Testis (tissue), 3 donors: ENCODE data around the gene USE1. TPM values are rescaled to one million over a fixed set of nuclear protein-coding genes. Genes with fewer than 3 reads are reported as not detected.

Experiments
- DNase-seq: peaks from one replicate; pipeline ENCODE4 v3.0.0-alpha.2; 2019
- H3K27ac ChIP-seq, 2 donors: fragments of 200-600 bp; sonication (generic); one replicate each; pipeline ENCODE4 v1.5.1; 2019
- H3K27me3 ChIP-seq: fragments of 200-600 bp; sonication (generic); one replicate; pipeline ENCODE4 v1.5.1; 2019
- H3K36me3 ChIP-seq: fragments of 200-600 bp; sonication (generic); one replicate; pipeline ENCODE4 v1.5.1; 2017; ENCODE audit warnings: low read depth; ENCODE audit errors: missing control alignments
- H3K4me1 ChIP-seq: fragments of 200-600 bp; sonication (generic); one replicate; pipeline ENCODE4 v1.5.1; 2019
- H3K4me3 ChIP-seq, 2 donors: fragments of 200-600 bp; sonication (generic); one replicate each; pipeline ENCODE4 v1.5.1; 2017 to 2019
- H3K9me3 ChIP-seq: fragments of 200-600 bp; sonication (generic); one replicate; pipeline ENCODE4 v1.5.1; 2017
- POLR2A ChIP-seq: fragments of 450-650 bp; IDR thresholded peaks from one replicate; pipeline ENCODE4 v1.6.1; 2017; ENCODE audit warnings: antibody characterized with exemption, mild to moderate bottlenecking, moderate library complexity
- WGBS, 2 donors: methylation state at CpG; one replicate each; pipeline ENCODE4 v1.1.5; 2018; 5-methylcytosine and 5-hydroxymethylcytosine counted together
- intact Hi-C: fragments of 100-400 bp; cut with DNase I; formaldehyde crosslinking; loops from one replicate; pipeline ENCODE4 v1.15.1; 2023; ENCODE audit warnings: low total_unique reads
- polyA plus RNA-seq: library from polyadenylated mRNA; stranded (reverse); fragments of 350-450 nt; fragmentation: Illumina TruSeq; extraction: RNeasy Lipid Tissue Mini Kit (QIAGEN cat#74804); gene quantifications from one replicate; pipeline ENCODE4 v1.2.3, GENCODE V29; 2014; ENCODE audit warnings: low read depth, low replicate concordance; ENCODE audit not compliant: insufficient read depth
- total RNA-seq, 2 donors: library from RNA; depleted of rRNA; stranded (reverse); fragments of >200 nt; gene quantifications; one replicate each; pipeline ENCODE4 v1.2.3, GENCODE V29; 2016
- TF ChIP-seq, protein P1 (sequence below), 3 experiments: fragments of 450-650 bp in 2 of 3; fragments of 200-600 bp in 1 of 3; sonication (generic) in 1 of 3; IDR thresholded peaks; one replicate each; pipeline ENCODE4 v1.5.1; 2016 to 2019; ENCODE audit warnings: antibody characterized with exemption in 3 of 3, mild to moderate bottlenecking in 2 of 3, moderate library complexity in 1 of 3

USE1 gene
- total and polyA plus RNA-seq, 3 donors from 2014 or later: 15.8 to 33.3 (median 23.8) TPM

DNA sequence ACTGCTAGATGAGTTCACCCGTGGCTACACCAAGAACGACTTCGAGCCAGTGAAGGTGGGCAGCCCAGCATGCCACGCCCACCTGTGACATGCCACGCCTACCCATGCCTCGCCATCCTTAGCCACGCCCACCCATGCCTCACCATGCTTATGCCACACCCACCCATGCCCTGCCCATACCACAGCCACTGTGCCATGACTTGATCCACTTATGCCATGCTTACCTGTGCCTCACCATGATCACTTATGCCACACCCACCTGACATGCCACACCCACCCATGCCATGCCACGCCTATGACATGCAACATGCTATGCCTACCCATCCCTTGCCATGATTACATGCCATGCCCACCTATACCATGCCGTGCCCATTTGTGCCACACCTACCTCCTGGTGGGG lies 12.9 kb upstream of the USE1 start:
- H3K36me3 ChIP-seq: no peaks in the 10 kb centered on the region
- intact Hi-C loops: loop anchor here (10.0 kb wide), 1 partner anchor 73 kb away; no protein-coding TSS in a partner anchor
- no peak for DNase-seq

DNA sequence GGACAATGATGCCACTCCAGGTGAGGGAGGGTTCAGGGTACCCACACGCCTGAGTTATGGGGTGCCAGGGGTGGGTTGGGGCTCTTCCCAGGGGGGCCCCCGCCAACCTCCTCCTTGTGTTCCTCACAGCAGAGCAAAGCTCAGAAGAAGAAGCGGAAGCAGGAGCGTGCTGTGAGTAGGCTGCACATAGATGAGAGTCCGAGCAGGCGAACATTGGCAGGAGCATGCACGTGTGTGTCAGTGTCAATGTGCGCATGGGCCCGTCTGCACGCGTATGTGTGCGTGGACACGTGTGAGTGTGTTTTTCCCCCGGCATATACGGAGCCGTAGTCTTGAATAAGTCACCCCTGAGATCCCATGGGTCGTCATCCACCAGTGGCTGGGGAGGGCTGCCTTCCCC lies 12.4 kb upstream of the USE1 start:
- no peak for TF ChIP-seq POLR2A
- TF ChIP-seq, protein P1, sequence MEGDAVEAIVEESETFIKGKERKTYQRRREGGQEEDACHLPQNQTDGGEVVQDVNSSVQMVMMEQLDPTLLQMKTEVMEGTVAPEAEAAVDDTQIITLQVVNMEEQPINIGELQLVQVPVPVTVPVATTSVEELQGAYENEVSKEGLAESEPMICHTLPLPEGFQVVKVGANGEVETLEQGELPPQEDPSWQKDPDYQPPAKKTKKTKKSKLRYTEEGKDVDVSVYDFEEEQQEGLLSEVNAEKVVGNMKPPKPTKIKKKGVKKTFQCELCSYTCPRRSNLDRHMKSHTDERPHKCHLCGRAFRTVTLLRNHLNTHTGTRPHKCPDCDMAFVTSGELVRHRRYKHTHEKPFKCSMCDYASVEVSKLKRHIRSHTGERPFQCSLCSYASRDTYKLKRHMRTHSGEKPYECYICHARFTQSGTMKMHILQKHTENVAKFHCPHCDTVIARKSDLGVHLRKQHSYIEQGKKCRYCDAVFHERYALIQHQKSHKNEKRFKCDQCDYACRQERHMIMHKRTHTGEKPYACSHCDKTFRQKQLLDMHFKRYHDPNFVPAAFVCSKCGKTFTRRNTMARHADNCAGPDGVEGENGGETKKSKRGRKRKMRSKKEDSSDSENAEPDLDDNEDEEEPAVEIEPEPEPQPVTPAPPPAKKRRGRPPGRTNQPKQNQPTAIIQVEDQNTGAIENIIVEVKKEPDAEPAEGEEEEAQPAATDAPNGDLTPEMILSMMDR (IDR thresholded peaks at IDR 0.05): no peak
- no peaks in the 10 kb centered on the region for H3K36me3 ChIP-seq
- no peaks in the 10 kb centered on the region for H3K27me3 ChIP-seq
- H3K4me3 ChIP-seq: no peak overlapping the region
- intact Hi-C loops: loop anchor here (10.0 kb wide), 1 partner anchor 72 kb away; no protein-coding TSS in a partner anchor
- H3K27ac ChIP-seq: no peak overlapping the region
- WGBS, 2 donors: 88 to 96% methylated on average over 17 of the region's 17 CpGs
- no peak for DNase-seq
- no peaks in the 10 kb centered on the region for H3K9me3 ChIP-seq
- H3K4me1 ChIP-seq: no peaks in the 10 kb centered on the region

More for the DNA sequence above, 12.9 kb upstream of the USE1 start:
- no peak overlapping the region for H3K4me3 ChIP-seq
- no peak overlapping the region for H3K27ac ChIP-seq
- H3K4me1 ChIP-seq: no peaks in the 10 kb centered on the region
- no peak for TF ChIP-seq POLR2A
- TF ChIP-seq, protein P1 (IDR thresholded peaks at IDR 0.05): no peak
- WGBS, 2 donors: 88% methylated on average over 9 of the region's 9 CpGs
- H3K27me3 ChIP-seq: no peaks in the 10 kb centered on the region
- H3K9me3 ChIP-seq: no peaks in the 10 kb centered on the region

DNA sequence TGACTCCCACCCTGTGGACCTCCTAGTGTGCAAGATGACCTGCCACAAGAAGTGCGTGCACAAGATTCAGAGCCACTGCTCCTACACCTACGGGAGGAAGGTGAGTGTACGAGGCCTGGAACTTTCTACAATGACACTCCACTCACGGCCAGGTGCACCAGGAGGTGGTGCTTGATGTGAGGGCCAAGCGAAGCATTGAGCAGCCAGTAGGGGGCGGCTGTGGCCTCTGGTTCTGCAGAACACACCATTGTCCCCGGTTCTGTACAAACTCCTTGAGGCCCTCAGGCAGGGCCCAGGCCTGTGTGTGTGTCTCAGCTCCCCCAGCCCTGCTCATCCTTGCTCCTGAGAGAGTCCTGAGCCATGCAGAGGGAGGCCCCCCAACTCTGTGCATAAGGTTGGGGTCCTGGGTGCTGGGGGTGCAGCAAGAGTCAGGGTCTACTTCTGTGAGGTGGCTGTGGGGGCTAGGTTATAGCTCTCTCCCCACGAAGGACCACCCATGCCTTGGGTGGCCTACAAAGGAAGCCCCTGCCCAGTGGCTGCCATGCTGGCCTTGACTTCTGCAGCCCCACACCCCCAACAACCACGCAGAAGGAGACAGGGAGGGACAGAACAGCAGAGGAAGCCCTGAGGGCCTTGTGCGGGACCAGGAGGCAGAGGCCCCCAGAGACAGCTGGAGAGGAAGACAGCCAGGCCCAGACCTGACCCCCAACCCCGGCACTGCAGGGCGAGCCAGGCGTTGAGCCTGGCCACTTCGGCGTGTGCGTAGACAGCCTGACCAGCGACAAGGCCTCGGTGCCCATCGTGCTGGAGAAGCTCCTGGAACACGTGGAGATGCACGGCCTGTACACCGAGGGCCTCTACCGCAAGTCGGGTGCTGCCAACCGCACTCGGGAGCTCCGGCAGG lies 9.7 kb upstream of the USE1 start:
- Histone ChIP-seq H3K36me3 (no peaks in the 10 kb centered on the region), H3K4me3 (no peak overlapping the region), H3K4me1 (no peaks in the 10 kb centered on the region), H3K27me3 (no peaks in the 10 kb centered on the region), H3K27ac (no peak overlapping the region), H3K9me3 (no peaks in the 10 kb centered on the region)
- DNase-seq: peak; percentile 67
- TF ChIP-seq, protein P1 (IDR thresholded peaks at IDR 0.05): peak; percentile 37 to 66 (median 51)
- TF ChIP-seq POLR2A: no peak
- intact Hi-C loops: loop anchor here (10.0 kb wide), 1 partner anchor 69 kb away; no protein-coding TSS in a partner anchor
- WGBS, 2 donors: 61 to 80% methylated on average over 3 to 25 of the region's 27 CpGs

DNA sequence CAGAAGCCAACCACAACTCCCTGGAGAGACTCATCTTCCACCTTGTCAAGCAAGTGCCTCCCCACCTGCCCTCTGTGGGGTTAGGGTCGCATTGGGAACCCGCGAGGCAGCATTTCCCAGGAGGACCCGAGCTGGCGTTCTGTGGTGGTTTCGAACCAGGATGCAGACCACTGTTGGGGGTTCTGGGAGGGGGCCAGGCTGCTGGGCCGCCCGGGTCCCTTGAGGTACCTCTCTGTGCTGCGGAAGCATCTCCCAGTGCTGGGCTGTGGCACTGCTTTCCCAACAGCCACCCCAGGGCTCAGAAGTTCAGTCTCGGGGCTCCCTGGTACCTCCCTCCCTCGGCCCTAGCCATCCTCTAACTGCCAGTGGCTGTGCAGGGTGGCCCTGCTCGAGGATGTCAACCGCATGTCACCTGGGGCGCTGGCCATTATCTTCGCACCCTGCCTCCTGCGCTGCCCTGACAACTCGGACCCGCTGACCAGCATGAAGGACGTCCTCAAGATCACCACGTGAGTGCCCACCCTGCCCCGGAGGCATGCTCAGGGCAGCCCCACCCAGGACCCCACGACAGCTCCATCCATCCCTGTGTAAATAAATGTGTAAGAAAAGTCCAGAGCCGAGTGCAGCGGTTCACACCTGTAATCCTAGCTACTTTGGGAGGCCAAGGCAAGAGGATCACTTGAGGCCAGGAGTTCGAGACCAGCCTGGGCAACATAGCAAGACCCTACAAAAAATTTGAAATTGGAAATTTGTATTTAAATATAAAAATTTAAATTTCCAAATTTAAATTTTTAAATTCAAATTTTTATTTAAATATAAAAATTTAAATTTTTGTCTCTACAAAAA lies 8.2 kb upstream of the USE1 start:
- H3K4me1 ChIP-seq: no peaks in the 10 kb centered on the region
- intact Hi-C loops: loop anchor here (10.0 kb wide), 1 partner anchor 68 kb away; no protein-coding TSS in a partner anchor
- H3K36me3 ChIP-seq: no peaks in the 10 kb centered on the region
- TF ChIP-seq POLR2A: no peak
- TF ChIP-seq, protein P1 (IDR thresholded peaks at IDR 0.05): no peak
- no peak for DNase-seq
- 93 to 95% methylated on average over 16 to 25 of the region's 25 CpGs for WGBS, 2 donors
- no peaks in the 10 kb centered on the region for H3K9me3 ChIP-seq
- H3K27me3 ChIP-seq: no peaks in the 10 kb centered on the region
- no peak overlapping the region for H3K4me3 ChIP-seq
- no peak overlapping the region for H3K27ac ChIP-seq
